Measurements from ENCODE around the gene RRM2. TPM values are rescaled to one million over a fixed set of nuclear protein-coding genes. Genes with fewer than 3 reads are reported as not detected.
"Not testable (repeated sequence)": the region's sequence is repeated elsewhere in the genome, so short reads cannot be mapped to it uniquely, and the experiment has no call there.

RRM2 gene
- total RNA-seq, 1 donor from 2014 or later: 28.3 TPM

DNA sequence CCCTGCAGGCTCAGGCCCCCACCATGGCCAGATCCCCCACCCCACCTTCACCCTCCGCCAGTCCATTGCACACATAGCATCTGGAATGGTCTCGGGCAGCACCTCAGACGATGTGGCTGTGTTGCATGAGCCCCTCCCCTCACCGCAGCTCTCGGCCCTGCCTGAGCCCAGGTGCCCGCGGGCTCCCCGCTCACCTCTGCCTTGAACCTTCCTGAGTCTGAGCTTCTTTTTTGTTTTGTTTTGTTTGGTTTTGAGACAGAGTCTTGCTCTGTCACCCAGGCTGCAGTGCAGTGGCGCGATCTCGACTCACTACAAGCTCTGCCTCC lies 20.1 kb downstream of the RRM2 start:
- no peaks in the 10 kb centered on the region for H3K9me3 Mint-ChIP-seq (ENCODE audit: unreplicated experiment)
- DNase-seq (ENCODE audit: extremely low spot score, unreplicated experiment): no peak

DNA sequence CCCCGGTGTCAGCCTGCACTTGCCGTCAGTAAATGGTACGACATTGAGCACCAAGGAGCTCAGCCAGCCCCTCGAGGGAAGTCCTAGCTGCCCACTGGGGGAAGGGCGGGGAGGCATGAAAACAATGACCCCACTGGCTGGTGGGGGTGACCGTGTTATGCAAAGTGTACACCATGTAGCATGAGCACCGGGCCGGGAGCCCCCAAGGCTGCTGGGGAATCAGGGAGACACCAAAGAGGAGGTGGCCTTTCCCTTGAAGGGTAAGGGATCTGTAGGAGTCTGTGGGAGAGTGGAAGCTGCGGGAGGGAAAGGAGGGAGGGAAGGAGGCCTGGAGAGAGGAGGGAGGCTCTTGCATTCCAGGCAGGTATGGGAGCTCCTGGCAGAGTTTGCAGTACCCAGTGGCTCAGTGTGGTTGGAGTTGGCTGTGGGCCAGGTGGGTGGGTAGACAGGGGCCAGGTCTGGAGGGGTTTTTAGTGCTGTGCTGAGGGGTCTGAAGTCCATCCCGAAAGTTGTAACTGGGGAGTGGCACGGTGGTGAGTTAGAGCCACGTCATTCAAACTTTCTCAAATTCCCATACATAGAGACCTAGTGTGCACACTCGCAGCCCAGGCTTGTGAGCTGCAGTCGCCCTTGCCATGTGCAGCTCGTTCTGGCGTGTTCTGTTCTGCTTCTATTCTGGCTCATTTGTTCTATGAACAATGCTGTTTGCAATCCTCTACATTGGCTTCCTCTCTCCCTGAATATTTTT lies 22.4 kb downstream of the RRM2 start:
- H3K27me3 Mint-ChIP-seq (ENCODE audit: unreplicated experiment): no peaks in the 10 kb centered on the region
- peaks cover 2% of the 10 kb centered on the region for H3K4me1 Mint-ChIP-seq (ENCODE audit: unreplicated experiment)
- H3K36me3 Mint-ChIP-seq (ENCODE audit: unreplicated experiment): peaks cover 2% of the 10 kb centered on the region
- H3K4me3 Mint-ChIP-seq (ENCODE audit: unreplicated experiment): no peak overlapping the region
- no peak overlapping the region for H3K27ac Mint-ChIP-seq (ENCODE audit: unreplicated experiment)
- TF ChIP-seq, protein P1, sequence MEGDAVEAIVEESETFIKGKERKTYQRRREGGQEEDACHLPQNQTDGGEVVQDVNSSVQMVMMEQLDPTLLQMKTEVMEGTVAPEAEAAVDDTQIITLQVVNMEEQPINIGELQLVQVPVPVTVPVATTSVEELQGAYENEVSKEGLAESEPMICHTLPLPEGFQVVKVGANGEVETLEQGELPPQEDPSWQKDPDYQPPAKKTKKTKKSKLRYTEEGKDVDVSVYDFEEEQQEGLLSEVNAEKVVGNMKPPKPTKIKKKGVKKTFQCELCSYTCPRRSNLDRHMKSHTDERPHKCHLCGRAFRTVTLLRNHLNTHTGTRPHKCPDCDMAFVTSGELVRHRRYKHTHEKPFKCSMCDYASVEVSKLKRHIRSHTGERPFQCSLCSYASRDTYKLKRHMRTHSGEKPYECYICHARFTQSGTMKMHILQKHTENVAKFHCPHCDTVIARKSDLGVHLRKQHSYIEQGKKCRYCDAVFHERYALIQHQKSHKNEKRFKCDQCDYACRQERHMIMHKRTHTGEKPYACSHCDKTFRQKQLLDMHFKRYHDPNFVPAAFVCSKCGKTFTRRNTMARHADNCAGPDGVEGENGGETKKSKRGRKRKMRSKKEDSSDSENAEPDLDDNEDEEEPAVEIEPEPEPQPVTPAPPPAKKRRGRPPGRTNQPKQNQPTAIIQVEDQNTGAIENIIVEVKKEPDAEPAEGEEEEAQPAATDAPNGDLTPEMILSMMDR (IDR thresholded peaks at IDR 0.05): no peak
- DNase-seq (ENCODE audit: extremely low spot score, unreplicated experiment): no peak
- no peaks in the 10 kb centered on the region for H3K9me3 Mint-ChIP-seq (ENCODE audit: unreplicated experiment)

More for the DNA sequence above, 20.1 kb downstream of the RRM2 start:
- TF ChIP-seq, protein P1 (IDR thresholded peaks at IDR 0.05): no peak
- Mint-ChIP-seq H3K4me3 (ENCODE audit: unreplicated experiment) (no peak overlapping the region), H3K36me3 (ENCODE audit: unreplicated experiment) (no peaks in the 10 kb centered on the region), H3K27me3 (ENCODE audit: unreplicated experiment) (no peaks in the 10 kb centered on the region), H3K4me1 (ENCODE audit: unreplicated experiment) (peaks cover 2% of the 10 kb centered on the region), H3K27ac (ENCODE audit: unreplicated experiment) (no peak overlapping the region)

DNA sequence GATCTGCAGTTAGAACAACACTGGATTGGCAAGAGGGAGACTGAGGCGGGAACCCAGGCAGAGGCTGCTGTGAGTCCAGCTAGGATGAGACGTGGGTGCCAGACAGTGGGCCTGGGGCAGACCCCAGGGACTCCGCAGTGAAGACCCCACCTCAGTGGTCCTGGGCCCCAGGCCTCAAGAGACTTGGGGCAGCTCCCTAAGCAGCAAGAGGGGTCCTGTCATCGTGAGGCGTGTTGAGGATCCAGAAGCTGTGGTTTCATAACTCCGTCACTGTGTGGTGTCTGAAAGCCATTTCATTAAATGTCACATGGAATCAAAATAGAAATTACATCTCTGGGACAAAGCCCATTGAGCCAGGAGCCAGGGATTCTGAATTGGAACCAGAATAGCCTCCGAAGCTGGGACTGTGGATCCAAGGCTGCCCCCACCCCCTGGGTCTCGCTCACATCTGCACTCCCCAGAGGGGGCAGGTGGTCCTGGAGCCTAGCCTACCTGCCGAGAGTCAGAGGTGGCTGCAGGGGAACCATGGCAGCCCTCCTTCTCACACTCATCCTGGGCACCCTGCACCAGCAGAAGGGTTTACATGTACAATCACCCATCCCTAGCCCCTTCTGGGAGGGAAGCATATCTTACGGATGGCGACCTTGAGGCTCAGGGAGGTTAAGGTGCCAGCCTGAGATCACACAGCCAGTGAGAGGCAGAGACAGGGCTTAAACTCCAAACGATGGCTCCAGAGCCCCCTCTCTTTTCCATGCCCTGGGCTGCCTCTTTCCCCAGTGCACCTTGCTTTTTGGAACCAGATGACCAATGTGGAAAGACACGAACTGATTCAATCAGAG lies 23.2 kb downstream of the RRM2 start:
- no peak for DNase-seq (ENCODE audit: extremely low spot score, unreplicated experiment)
- Mint-ChIP-seq H3K9me3 (ENCODE audit: unreplicated experiment) (no peaks in the 10 kb centered on the region), H3K4me3 (ENCODE audit: unreplicated experiment) (no peak overlapping the region), H3K36me3 (ENCODE audit: unreplicated experiment) (peaks cover 2% of the 10 kb centered on the region), H3K4me1 (ENCODE audit: unreplicated experiment) (peaks cover 2% of the 10 kb centered on the region), H3K27me3 (ENCODE audit: unreplicated experiment) (no peaks in the 10 kb centered on the region), H3K27ac (ENCODE audit: unreplicated experiment) (no peak overlapping the region)
- TF ChIP-seq, protein P1 (IDR thresholded peaks at IDR 0.05): no peak

DNA sequence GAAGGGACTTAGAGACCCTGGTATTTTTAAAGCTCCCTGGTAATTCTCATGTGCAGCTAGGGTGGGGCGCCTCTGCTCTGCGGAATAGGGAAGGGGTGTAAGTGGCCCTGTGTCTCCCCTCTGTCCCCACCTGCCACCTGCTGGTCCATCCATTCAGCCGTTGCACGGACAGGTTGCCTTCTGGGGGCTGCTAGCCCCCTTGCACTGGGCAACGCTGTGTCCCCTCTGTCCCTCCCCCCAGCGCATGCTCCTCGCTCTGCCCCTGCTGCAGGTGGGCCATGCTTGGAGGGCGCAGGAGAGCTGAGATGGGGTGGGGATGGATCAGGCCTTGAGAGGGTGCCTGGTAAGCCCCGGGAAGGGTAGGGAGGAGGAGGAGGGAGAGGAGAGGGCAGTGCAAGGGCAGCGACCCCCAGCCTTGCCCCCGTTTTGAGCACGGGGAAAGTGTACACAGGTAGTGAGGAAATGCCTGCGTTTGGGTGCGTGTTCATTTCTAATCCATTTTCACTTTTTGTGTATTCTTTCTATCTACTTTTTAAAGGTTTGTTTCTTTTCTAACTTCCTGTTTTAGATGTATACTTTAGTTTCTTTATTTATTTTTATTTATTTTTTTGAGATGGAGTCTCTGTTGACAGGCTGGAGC lies 23.9 kb downstream of the RRM2 start:
- H3K9me3 Mint-ChIP-seq (ENCODE audit: unreplicated experiment): no peaks in the 10 kb centered on the region
- no peak overlapping the region for H3K4me3 Mint-ChIP-seq (ENCODE audit: unreplicated experiment)
- no peak for DNase-seq (ENCODE audit: extremely low spot score, unreplicated experiment)
- TF ChIP-seq, protein P1 (IDR thresholded peaks at IDR 0.05): no peak
- peaks cover 2% of the 10 kb centered on the region for H3K4me1 Mint-ChIP-seq (ENCODE audit: unreplicated experiment)
- no peaks in the 10 kb centered on the region for H3K27me3 Mint-ChIP-seq (ENCODE audit: unreplicated experiment)
- H3K27ac Mint-ChIP-seq (ENCODE audit: unreplicated experiment): no peak overlapping the region
- H3K36me3 Mint-ChIP-seq (ENCODE audit: unreplicated experiment): peaks cover 2% of the 10 kb centered on the region

DNA sequence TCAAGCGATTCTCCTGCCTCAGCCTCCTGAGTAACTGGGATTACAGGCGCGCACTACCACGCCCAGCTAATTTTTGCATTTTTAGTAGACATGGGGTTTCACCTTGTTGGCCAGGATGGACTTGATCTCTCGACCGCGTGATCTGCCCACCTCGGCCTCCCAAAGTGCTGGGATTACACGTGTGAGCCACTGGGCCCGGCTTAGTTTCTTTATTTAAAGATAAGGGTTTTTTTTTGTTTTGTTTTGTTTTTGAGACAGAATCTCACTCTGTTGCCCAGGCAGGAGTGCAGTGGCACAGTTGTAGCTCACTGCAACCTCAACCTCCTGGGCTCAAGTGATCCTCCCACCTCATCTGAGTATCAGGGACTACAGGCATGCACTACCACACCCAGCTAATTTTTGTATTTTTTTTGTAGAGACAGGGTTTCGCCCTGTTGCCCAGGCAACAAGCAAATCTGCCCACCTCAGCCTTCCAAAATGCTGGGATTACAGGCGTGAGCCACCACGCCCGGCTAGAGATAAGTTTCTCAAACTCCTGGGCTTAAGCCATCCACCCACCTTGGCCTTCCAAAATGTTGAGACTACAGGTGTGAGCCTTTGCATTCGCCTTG lies 24.6 kb downstream of the RRM2 start:
- not testable (repeated sequence) for H3K4me3 Mint-ChIP-seq (ENCODE audit: unreplicated experiment); H3K27me3 Mint-ChIP-seq (ENCODE audit: unreplicated experiment); H3K27ac Mint-ChIP-seq (ENCODE audit: unreplicated experiment); DNase-seq (ENCODE audit: extremely low spot score, unreplicated experiment); H3K9me3 Mint-ChIP-seq (ENCODE audit: unreplicated experiment); H3K36me3 Mint-ChIP-seq (ENCODE audit: unreplicated experiment); H3K4me1 Mint-ChIP-seq (ENCODE audit: unreplicated experiment)

Measured in osteocyte (in vitro differentiated cells).